SK-N-SH (cell line): ENCODE measurements around the gene ALOXE3. TPM values are rescaled to one million over a fixed set of nuclear protein-coding genes. Genes with fewer than 3 reads are reported as not detected.

Experiments used
- CTCF ChIA-PET: fragments of 300-600, 350-600 bp; formaldehyde crosslinking; extraction: SDS; loops from one replicate; lab custom pipeline; 2021; lab: Yijun Ruan, JAX
- POLR2A ChIA-PET: fragments of 350-600 bp; sonication (Branson Sonifier 250); formaldehyde crosslinking; extraction: SDS; loops from one replicate; lab custom pipeline; 2020; ENCODE audit warnings: antibody characterized with exemption, inconsistent platforms; lab: Yijun Ruan, JAX
- DNase-seq: peaks from one replicate; pipeline ENCODE4 v3.0.0; 2012
- H2AFZ ChIP-seq: fragments of 200-600 bp; sonication (generic); 2 replicates; pipeline ENCODE4 v1.8.1; 2016; ENCODE audit warnings: antibody characterized with exemption, mild to moderate bottlenecking, low read depth
- H3F3A ChIP-seq: fragments of 200-600 bp; sonication (generic); replicated peaks from 2 replicates; pipeline ENCODE3; 2016; ENCODE audit warnings: antibody characterized with exemption, mild to moderate bottlenecking; ENCODE audit not compliant: insufficient read depth
- H3K27ac ChIP-seq, 2 experiments: fragments of 200-500 bp in 1 of 2; fragments of 200-600 bp in 1 of 2; sonication (Bioruptor generic) in 1 of 2; sonication (generic), shearing (Covaris generic) in 1 of 2; 2 replicates each; pipeline versions ENCODE4 v1.5.1 to v1.6.1; 2014 to 2016; ENCODE audit warnings: low read depth in 2 of 2, inconsistent platforms in 1 of 2, low read length in 1 of 2, mild to moderate bottlenecking in 1 of 2, mixed read lengths in 1 of 2
- H3K27me3 ChIP-seq: fragments of 200-600 bp; sonication (generic), shearing (Covaris generic); 2 replicates; pipeline ENCODE4 v1.6.1; 2016; ENCODE audit warnings: mixed run types; ENCODE audit not compliant: insufficient read depth
- H3K36me3 ChIP-seq, 2 experiments: fragments of 200-500 bp in 1 of 2; fragments of 200-600 bp in 1 of 2; sonication (Bioruptor generic) in 1 of 2; sonication (generic) in 1 of 2; replicated peaks in 1 of 2; 2 replicates each; pipeline versions ENCODE3 to v1.5.1; 2014 to 2016; ENCODE audit warnings: low read length in 1 of 2, mild to moderate bottlenecking in 1 of 2; ENCODE audit not compliant: insufficient read depth in 2 of 2, control insufficient read depth in 1 of 2
- H3K4me1 ChIP-seq, 2 experiments: fragments of 200-500 bp in 1 of 2; fragments of 200-600 bp in 1 of 2; sonication (Bioruptor generic) in 1 of 2; sonication (generic), shearing (Covaris generic) in 1 of 2; 2 replicates each; pipeline versions ENCODE4 v1.5.1 to v1.6.1; 2014 to 2016; ENCODE audit warnings: low read depth in 1 of 2, low read length in 1 of 2, mixed run types in 1 of 2; ENCODE audit not compliant: insufficient read depth in 2 of 2, control insufficient read depth in 1 of 2
- H3K4me2 ChIP-seq: fragments of 200-600 bp; sonication (generic), shearing (Covaris generic); 2 replicates; pipeline ENCODE4 v1.6.1; 2017; ENCODE audit warnings: mixed run types
- H3K4me3 ChIP-seq, 2 experiments: fragments of 200-500 bp in 1 of 2; fragments of 200-600 bp in 1 of 2; sonication (Bioruptor generic) in 1 of 2; sonication (generic), shearing (Covaris generic) in 1 of 2; 2 replicates each; pipeline versions ENCODE4 v1.5.1 to v1.8.1; 2014 to 2016; ENCODE audit warnings: low read depth in 2 of 2, inconsistent platforms in 1 of 2, low read length in 1 of 2, mild to moderate bottlenecking in 1 of 2, mixed read lengths in 1 of 2, moderate library complexity in 1 of 2
- H3K79me2 ChIP-seq: fragments of 200-600 bp; sonication (generic); 2 replicates; pipeline ENCODE4 v1.8.1; 2017; ENCODE audit warnings: mild to moderate bottlenecking; ENCODE audit not compliant: insufficient read depth
- H3K9ac ChIP-seq: fragments of 200-600 bp; sonication (generic); 2 replicates; pipeline ENCODE4 v1.6.1; 2017; ENCODE audit warnings: mixed run types
- H3K9me2 ChIP-seq: fragments of 200-600 bp; sonication (generic); 2 replicates; pipeline ENCODE4 v1.6.1; 2017; ENCODE audit warnings: mixed run types
- H3K9me3 ChIP-seq: fragments of 200-600 bp; sonication (generic); 2 replicates; pipeline ENCODE4 v1.6.1; 2017; ENCODE audit warnings: mixed run types, mild to moderate bottlenecking, moderate library complexity
- H4K20me1 ChIP-seq: fragments of 200-600 bp; sonication (generic); 2 replicates; pipeline ENCODE4 v1.6.1; 2017; ENCODE audit warnings: mild to moderate bottlenecking, mixed run types; ENCODE audit not compliant: insufficient read depth
- CHD2 ChIP-seq: fragments of 150-350 bp; IDR thresholded peaks from 2 replicates; pipeline ENCODE4 v1.6.1; 2018; ENCODE audit warnings: low read length; ENCODE audit not compliant: partially characterized antibody
- ELF1 ChIP-seq: IDR thresholded peaks from 2 replicates; pipeline ENCODE4 v1.4.0; 2012
- FOXM1 ChIP-seq: IDR thresholded peaks from 2 replicates; pipeline ENCODE4 v1.4.0; 2012; ENCODE audit warnings: low read depth, mild to moderate bottlenecking
- GATA2 ChIP-seq: sonication (generic); formaldehyde crosslinking; IDR thresholded peaks from 2 replicates; pipeline ENCODE4 v1.5.0; 2020; ENCODE audit warnings: mild to moderate bottlenecking, missing genetic modification reagents
- IRF3 ChIP-seq: fragments of 150-350 bp; IDR thresholded peaks from 2 replicates; pipeline ENCODE4 v1.6.1; 2016; ENCODE audit warnings: mild to moderate bottlenecking, low read depth, low read length
- NRF1 ChIP-seq: IDR thresholded peaks from 2 replicates; pipeline ENCODE4 v1.6.1; 2012; ENCODE audit warnings: low read depth, mild to moderate bottlenecking, low read length
- RXRA ChIP-seq: IDR thresholded peaks from 2 replicates; pipeline ENCODE4 v1.4.0; 2012; ENCODE audit warnings: low read depth, mild to moderate bottlenecking, borderline replicate concordance
- SIN3A ChIP-seq: IDR thresholded peaks from 2 replicates; pipeline ENCODE4 v1.6.1; 2012; ENCODE audit warnings: low read depth, mild to moderate bottlenecking, low read length, moderate library complexity, borderline replicate concordance
- TCF12 ChIP-seq: IDR thresholded peaks from 2 replicates; pipeline ENCODE4 v1.4.0; 2012
- USF1 ChIP-seq: IDR thresholded peaks from 2 replicates; pipeline ENCODE4 v1.4.0; 2012; ENCODE audit warnings: low read depth, borderline replicate concordance
- YY1 ChIP-seq: IDR thresholded peaks from 2 replicates; pipeline ENCODE4 v1.4.0; 2012; ENCODE audit warnings: low read depth, mild to moderate bottlenecking
- WGBS: methylation state at CpG from one replicate; pipeline ENCODE4 v1.1.6; 2017; ENCODE audit warnings: low lambda C conversion rate; 5-methylcytosine and 5-hydroxymethylcytosine counted together
- polyA plus RNA-seq, 3 experiments: library from polyadenylated mRNA; depleted of rRNA; stranded (reverse); fragments of >200 nt; gene quantifications; 2 replicates each; pipeline ENCODE4 v1.2.3, GENCODE V29; 2012
- TF ChIP-seq, protein P1 (sequence below): fragments of 150-350 bp; IDR thresholded peaks from 2 replicates; pipeline ENCODE4 v1.6.1; 2017; ENCODE audit warnings: antibody characterized with exemption, low read length, low read depth, borderline replicate concordance
- TF ChIP-seq, protein P2 (sequence below): IDR thresholded peaks from 2 replicates; pipeline ENCODE4 v1.4.0; 2012; ENCODE audit warnings: low read depth

ALOXE3 gene
- polyA plus RNA-seq, 1 of the 3 experiments (the other 2 are of a cell fraction), result 0.46 TPM

GRCh38 chr17:8143581-8144400 is 25.5 kb upstream of the ALOXE3 start:
- H3K9me2 ChIP-seq, result no peaks in the 10 kb centered on the region
- POLR2A ChIA-PET, result interaction anchor here (1.0 kb wide), 1 partner anchor 30 kb away, joined by 3 read pairs; no protein-coding TSS in a partner anchor
- H3K27ac ChIP-seq, result no peak overlapping the region
- no peak overlapping the region for H2AFZ ChIP-seq
- H3K4me3 ChIP-seq, result no peak overlapping the region
- 92% methylated on average over 17 of the region's 22 CpGs for WGBS
- TF ChIP-seq RXRA (no peak), IRF3 (no peak), NRF1 (no peak), CHD2 (no peak), TCF12 (no peak), YY1 (no peak)
- TF ChIP-seq, protein P1, sequence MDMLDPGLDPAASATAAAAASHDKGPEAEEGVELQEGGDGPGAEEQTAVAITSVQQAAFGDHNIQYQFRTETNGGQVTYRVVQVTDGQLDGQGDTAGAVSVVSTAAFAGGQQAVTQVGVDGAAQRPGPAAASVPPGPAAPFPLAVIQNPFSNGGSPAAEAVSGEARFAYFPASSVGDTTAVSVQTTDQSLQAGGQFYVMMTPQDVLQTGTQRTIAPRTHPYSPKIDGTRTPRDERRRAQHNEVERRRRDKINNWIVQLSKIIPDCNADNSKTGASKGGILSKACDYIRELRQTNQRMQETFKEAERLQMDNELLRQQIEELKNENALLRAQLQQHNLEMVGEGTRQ, result no peak
- TF ChIP-seq, all 33 proteins: peak for 0
- Histone ChIP-seq H3K36me3 (peaks cover 20 to 65% of the 10 kb centered on the region in 2 experiments), H3F3A (peaks cover 18% of the 10 kb centered on the region), H3K9me3 (no peaks in the 10 kb centered on the region), H3K4me1 (no peaks in the 10 kb centered on the region; a peak in 1 of 4 replicates), H3K79me2 (no peaks in the 10 kb centered on the region), H4K20me1 (peaks cover 8% of the 10 kb centered on the region; the same call in 1 of the 2 replicates), H3K27me3 (no peaks in the 10 kb centered on the region), H3K9ac (no peak overlapping the region), H3K4me2 (no peak overlapping the region)
- DNase-seq, result no peak
- CTCF ChIA-PET, result interaction anchor here (1.9 kb wide), 1 partner anchor 51 kb away, joined by 6 read pairs; no protein-coding TSS in a partner anchor

GRCh38 chr17:8142887-8143580 is 24.7 kb upstream of the ALOXE3 start:
- no peak for DNase-seq
- Histone ChIP-seq H3K27me3 (no peaks in the 10 kb centered on the region), H4K20me1 (peaks cover 8% of the 10 kb centered on the region; the same call in 1 of the 2 replicates), H3K4me2 (no peak overlapping the region), H3K9me3 (no peaks in the 10 kb centered on the region), H3K4me3 (no peak overlapping the region), H3K9me2 (no peaks in the 10 kb centered on the region), H3K79me2 (no peaks in the 10 kb centered on the region), H3F3A (peaks cover 23% of the 10 kb centered on the region), H2AFZ (no peak overlapping the region), H3K9ac (no peak overlapping the region), H3K27ac (no peak overlapping the region), H3K36me3 (peaks cover 20 to 60% of the 10 kb centered on the region in 2 experiments), H3K4me1 (peaks cover 0 to 1% of the 10 kb centered on the region in 2 experiments; a peak in 1 of 4 replicates)
- 94% methylated on average over 11 of the region's 15 CpGs for WGBS
- TF ChIP-seq FOXM1 (no peak), GATA2 (no peak), ELF1 (no peak), USF1 (no peak), SIN3A (no peak)
- TF ChIP-seq, protein P2, sequence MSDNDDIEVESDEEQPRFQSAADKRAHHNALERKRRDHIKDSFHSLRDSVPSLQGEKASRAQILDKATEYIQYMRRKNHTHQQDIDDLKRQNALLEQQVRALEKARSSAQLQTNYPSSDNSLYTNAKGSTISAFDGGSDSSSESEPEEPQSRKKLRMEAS, result no peak
- ChIA-PET CTCF (interaction anchor here (1.4 to 1.9 kb wide), 2 partner anchors 50 to 69 kb away, joined by 3 to 6 read pairs; no protein-coding TSS in a partner anchor), POLR2A (interaction anchor here (1.0 kb wide), 1 partner anchor 31 kb away, joined by 3 read pairs; no protein-coding TSS in a partner anchor)
